ENCODE measurements around the gene COL23A1.

DNA sequence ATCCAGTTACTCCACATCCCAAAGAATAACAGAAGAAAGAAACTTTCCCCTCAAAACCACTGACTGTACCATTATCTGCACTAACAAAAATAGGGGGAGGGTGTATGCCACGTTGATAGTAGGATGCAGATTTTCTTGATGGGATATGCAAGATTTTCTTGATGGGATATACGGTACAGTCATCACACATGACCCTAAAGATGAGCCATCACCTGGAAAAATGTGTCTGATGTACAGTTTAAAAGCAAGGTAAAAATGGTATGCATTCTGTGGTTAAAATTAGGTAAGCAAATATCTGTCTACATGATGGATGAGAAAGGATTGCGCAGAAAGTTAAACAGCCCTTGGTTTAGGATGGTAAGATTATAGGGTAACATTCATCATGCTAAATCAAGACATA is 8.6 kb downstream of the COL23A1 start:
- TF ChIP-seq POLR2A (IDR thresholded peaks at IDR 0.05): no peak
- TF ChIP-seq, protein P1, sequence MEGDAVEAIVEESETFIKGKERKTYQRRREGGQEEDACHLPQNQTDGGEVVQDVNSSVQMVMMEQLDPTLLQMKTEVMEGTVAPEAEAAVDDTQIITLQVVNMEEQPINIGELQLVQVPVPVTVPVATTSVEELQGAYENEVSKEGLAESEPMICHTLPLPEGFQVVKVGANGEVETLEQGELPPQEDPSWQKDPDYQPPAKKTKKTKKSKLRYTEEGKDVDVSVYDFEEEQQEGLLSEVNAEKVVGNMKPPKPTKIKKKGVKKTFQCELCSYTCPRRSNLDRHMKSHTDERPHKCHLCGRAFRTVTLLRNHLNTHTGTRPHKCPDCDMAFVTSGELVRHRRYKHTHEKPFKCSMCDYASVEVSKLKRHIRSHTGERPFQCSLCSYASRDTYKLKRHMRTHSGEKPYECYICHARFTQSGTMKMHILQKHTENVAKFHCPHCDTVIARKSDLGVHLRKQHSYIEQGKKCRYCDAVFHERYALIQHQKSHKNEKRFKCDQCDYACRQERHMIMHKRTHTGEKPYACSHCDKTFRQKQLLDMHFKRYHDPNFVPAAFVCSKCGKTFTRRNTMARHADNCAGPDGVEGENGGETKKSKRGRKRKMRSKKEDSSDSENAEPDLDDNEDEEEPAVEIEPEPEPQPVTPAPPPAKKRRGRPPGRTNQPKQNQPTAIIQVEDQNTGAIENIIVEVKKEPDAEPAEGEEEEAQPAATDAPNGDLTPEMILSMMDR (IDR thresholded peaks at IDR 0.05): no peak

Data from lower leg skin (tissue), 3 donors.